ENCODE results near the gene INSIG1.

- TF ChIP-seq CTCF (IDR thresholded peaks at IDR 0.05) (no peak), POLR2A (IDR thresholded peaks at IDR 0.05) (no peak)
Measured at GRCh38 chr7:155256081-155256760, 41.5 kb upstream of the INSIG1 start.
